Activated CD4-positive, alpha-beta T cell treated with anti-CD3 and anti-CD28 coated beads for 48 hours (primary cell): ENCODE results near the gene DCAF4L1.
A peak's percentile ranks its signal among the peaks of the same experiment; 100 is the strongest.

ENCODE experiments used
- DNase-seq: peaks from one replicate; pipeline ENCODE4 v3.0.0-alpha.2; 2020

Gene DCAF4L1

GRCh38 chr4:41990365-41991111, 9.0 kb downstream of the DCAF4L1 start, which contains the start of gene SLC30A9:
Gene SLC30A9 (plus strand): TSS chr4:41990530. CDS start chr4:41990652, 122 bp downstream.
- peak; percentile 94 for DNase-seq

GRCh38 chr4:41991916-41992767, 10.6 kb downstream of the DCAF4L1 start:
- DNase-seq: no peak

GRCh38 chr4:41992967-41993857, 11.7 kb downstream of the DCAF4L1 start:
- no peak for DNase-seq

- no peak for DNase-seq
These were observed 13.0 kb downstream of the DCAF4L1 start for GRCh38 chr4:41994461-41994985.

GRCh38 chr4:41998019-41998418, 16.5 kb downstream of the DCAF4L1 start:
- no peak for DNase-seq

GRCh38 chr4:41999321-41999720, 17.8 kb downstream of the DCAF4L1 start:
- DNase-seq: no peak

- DNase-seq: no peak
These were observed 26.6 kb downstream of the DCAF4L1 start for GRCh38 chr4:42008011-42008786.

GRCh38 chr4:42015438-42015837, 33.9 kb downstream of the DCAF4L1 start:
- no peak for DNase-seq

GRCh38 chr4:42018451-42018850, 36.9 kb downstream of the DCAF4L1 start:
- no peak for DNase-seq
